Smooth muscle cell (in vitro differentiated cells): ENCODE data around the gene SAP25. TPM values are rescaled to one million over a fixed set of nuclear protein-coding genes. Genes with fewer than 3 reads are reported as not detected.

Experiments used
- DNase-seq: peaks from one replicate; lab custom pipeline; 2025; ENCODE audit not compliant: unreplicated experiment; lab: John Stamatoyannopoulos, UW
- H2AFZ ChIP-seq: fragments of 200-600 bp; sonication (generic); 2 replicates; pipeline ENCODE4 v1.6.0; 2016; ENCODE audit warnings: antibody characterized with exemption, low read depth, mild to moderate bottlenecking
- H3F3A ChIP-seq: fragments of 200-600 bp; sonication (generic); 2 replicates; pipeline ENCODE4 v1.6.0; 2017; ENCODE audit warnings: antibody characterized with exemption, low read depth
- H3K27ac ChIP-seq: fragments of 200-600 bp; sonication (generic); 2 replicates; pipeline ENCODE4 v1.5.1; 2016; ENCODE audit warnings: low read depth, mild to moderate bottlenecking
- H3K27me3 ChIP-seq: fragments of 200-600 bp; sonication (generic); 2 replicates; pipeline ENCODE4 v1.6.1; 2016; ENCODE audit warnings: low read depth, mild to moderate bottlenecking
- H3K36me3 ChIP-seq: fragments of 200-600 bp; sonication (generic); 2 replicates; pipeline ENCODE4 v1.5.1; 2016; ENCODE audit warnings: low read depth
- H3K4me1 ChIP-seq: fragments of 200-600 bp; sonication (generic); 2 replicates; pipeline ENCODE4 v1.5.1; 2016; ENCODE audit warnings: low read depth
- H3K4me2 ChIP-seq: fragments of 200-600 bp; sonication (generic); 2 replicates; pipeline ENCODE4 v1.6.0; 2016; ENCODE audit warnings: mild to moderate bottlenecking
- H3K4me3 ChIP-seq: fragments of 200-600 bp; sonication (generic); 2 replicates; pipeline ENCODE4 v1.5.1; 2016; ENCODE audit warnings: mild to moderate bottlenecking
- H3K79me2 ChIP-seq: fragments of 200-600 bp; sonication (generic); 2 replicates; pipeline ENCODE4 v1.6.0; 2016; ENCODE audit warnings: low read depth, mild to moderate bottlenecking
- H3K9ac ChIP-seq: fragments of 200-600 bp; sonication (generic); 2 replicates; pipeline ENCODE4 v1.6.0; 2016; ENCODE audit warnings: low read depth
- H3K9me3 ChIP-seq: fragments of 200-600 bp; sonication (generic); replicated peaks from 2 replicates; pipeline ENCODE4 v1.5.1; 2016; ENCODE audit warnings: low read depth
- H4K20me1 ChIP-seq: fragments of 200-600 bp; sonication (generic); 2 replicates; pipeline ENCODE4 v1.6.0; 2016; ENCODE audit warnings: low read depth
- CTCF ChIP-seq: fragments of 200-600 bp; sonication (generic); IDR thresholded peaks from 2 replicates; pipeline ENCODE4 v1.5.1; 2017; ENCODE audit warnings: borderline replicate concordance, mild to moderate bottlenecking, antibody characterized with exemption; ENCODE audit not compliant: insufficient read depth, poor library complexity, severe bottlenecking
- WGBS: methylation state at CpG from one replicate; pipeline ENCODE4 v1.1.7; 2016; ENCODE audit warnings: low lambda C conversion rate; 5-methylcytosine and 5-hydroxymethylcytosine counted together
- polyA plus RNA-seq: library from polyadenylated mRNA; unstranded; fragments of >200 nt; fragmentation: Nextera tagmentation; extraction: Ambion mirVana; gene quantifications from 2 replicates; pipeline ENCODE4 v1.2.1, GENCODE V29; 2016
- total RNA-seq: library from RNA; depleted of rRNA; stranded (reverse); fragments of >200 nt; gene quantifications from 2 replicates; pipeline ENCODE4 v1.2.3, GENCODE V29; 2014

The SAP25 gene
- total and polyA plus RNA-seq, 2 experiments from 2014 or later, result 1.9 TPM; not detected in 1

- no peaks in the 10 kb centered on the region for H3K36me3 ChIP-seq
- H3K79me2 ChIP-seq, result no peaks in the 10 kb centered on the region
- H3K4me2 ChIP-seq, result no peak overlapping the region
- H3K27me3 ChIP-seq, result no peaks in the 10 kb centered on the region
- H3K4me3 ChIP-seq, result no peak overlapping the region
- no peak for TF ChIP-seq CTCF
- DNase-seq, result no peak
- peaks cover 3% of the 10 kb centered on the region for H3F3A ChIP-seq
- no peaks in the 10 kb centered on the region for H3K4me1 ChIP-seq
- WGBS, result 69% methylated on average over 20 of the region's 20 CpGs
- no peak overlapping the region for H3K9ac ChIP-seq
- H3K27ac ChIP-seq, result no peak overlapping the region
- H2AFZ ChIP-seq, result no peak overlapping the region
- peaks cover 4% of the 10 kb centered on the region for H4K20me1 ChIP-seq
- H3K9me3 ChIP-seq, result no peaks in the 10 kb centered on the region
Observed at GRCh38 chr7:100590077-100590737, 16.5 kb upstream of the SAP25 start.

- H3F3A ChIP-seq, result peaks cover 9% of the 10 kb centered on the region
- TF ChIP-seq CTCF, result no peak
- H3K9me3 ChIP-seq, result no peaks in the 10 kb centered on the region
- H3K27me3 ChIP-seq, result no peaks in the 10 kb centered on the region
- H3K4me2 ChIP-seq, result no peak overlapping the region
- peaks cover 12% of the 10 kb centered on the region for H4K20me1 ChIP-seq
- no peak overlapping the region for H3K4me3 ChIP-seq
- 41% methylated on average over 7 of the region's 7 CpGs for WGBS
- H3K79me2 ChIP-seq, result no peaks in the 10 kb centered on the region
- no peak overlapping the region for H2AFZ ChIP-seq
- H3K9ac ChIP-seq, result no peak overlapping the region
- peaks cover 5% of the 10 kb centered on the region for H3K4me1 ChIP-seq
- H3K36me3 ChIP-seq, result no peaks in the 10 kb centered on the region
- no peak for DNase-seq
- no peak overlapping the region for H3K27ac ChIP-seq
Observed at GRCh38 chr7:100589341-100589947, 15.7 kb upstream of the SAP25 start.

GRCh38 chr7:100588438-100588837, 14.7 kb upstream of the SAP25 start:
- Histone ChIP-seq H3K4me3 (no peak overlapping the region), H3K4me2 (no peak overlapping the region), H3K27me3 (no peaks in the 10 kb centered on the region), H2AFZ (no peak overlapping the region), H3K79me2 (no peaks in the 10 kb centered on the region), H4K20me1 (peaks cover 21% of the 10 kb centered on the region), H3K27ac (no peak overlapping the region), H3K4me1 (peaks cover 15% of the 10 kb centered on the region), H3F3A (peaks cover 11% of the 10 kb centered on the region), H3K9ac (no peak overlapping the region), H3K36me3 (no peaks in the 10 kb centered on the region), H3K9me3 (no peaks in the 10 kb centered on the region)
- WGBS, result 60% methylated on average over 1 of the region's 1 CpG
- peak; percentile 21 for TF ChIP-seq CTCF
- no peak for DNase-seq
